Mesothelial cell of epicardium (in vitro differentiated cells): ENCODE results near the gene CASK. TPM values are rescaled to one million over a fixed set of nuclear protein-coding genes. Genes with fewer than 3 reads are reported as not detected.

Experiments
- DNase-seq, 2 experiments: peaks; one replicate each; pipeline ENCODE4 v3.0.0; 2021; ENCODE audit warnings: low spot score in 2 of 2; ENCODE audit not compliant: unreplicated experiment in 2 of 2
- H3K27ac Mint-ChIP-seq: 2 replicates; pipeline ENCODE4 v1.8.0; 2021; ENCODE audit warnings: mixed read lengths
- H3K27me3 Mint-ChIP-seq: 2 replicates; pipeline ENCODE4 v1.8.0; 2021; ENCODE audit warnings: low read depth, mixed read lengths
- H3K36me3 Mint-ChIP-seq: 2 replicates; pipeline ENCODE4 v1.8.0; 2021; ENCODE audit warnings: mixed read lengths
- H3K4me1 Mint-ChIP-seq: 2 replicates; pipeline ENCODE4 v1.8.0; 2021; ENCODE audit warnings: mixed read lengths
- H3K4me3 Mint-ChIP-seq: 2 replicates; pipeline ENCODE4 v1.8.0; 2021; ENCODE audit warnings: mild to moderate bottlenecking, moderate library complexity, mixed read lengths
- H3K9me3 Mint-ChIP-seq: 2 replicates; pipeline ENCODE4 v1.8.0; 2021; ENCODE audit warnings: mixed read lengths
- total RNA-seq: library from RNA; stranded (reverse); gene quantifications from 3 replicates; pipeline ENCODE4 v1.2.1, GENCODE V29; 2021
- TF ChIP-seq, protein P1 (sequence below): fragments of 200-600 bp; sonication (generic); IDR thresholded peaks from one replicate; pipeline ENCODE4 v1.5.0; 2021; ENCODE audit warnings: antibody characterized with exemption; ENCODE audit not compliant: unreplicated experiment

The CASK gene
- total RNA-seq, 1 donor from 2014 or later: 70.3 TPM

DNA sequence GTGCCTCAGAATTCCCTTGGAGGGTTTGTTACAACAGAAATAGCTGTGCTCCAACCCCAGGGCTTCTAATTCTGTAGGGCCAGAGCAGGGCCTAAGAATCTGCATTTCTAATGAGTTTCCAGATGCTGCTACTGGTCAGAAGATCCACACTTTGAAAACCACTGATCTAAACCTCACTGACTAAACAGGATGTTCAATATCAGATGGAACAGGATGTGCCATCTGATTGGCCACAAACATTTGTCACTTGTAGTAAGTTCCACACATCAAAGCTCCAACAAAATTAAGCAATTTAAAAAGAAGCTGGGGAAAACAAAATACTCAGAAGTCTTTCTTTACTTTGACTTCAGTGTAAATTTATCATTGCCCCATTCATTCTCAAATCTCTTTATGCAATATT, 14.3 kb downstream of the CASK start:
- Mint-ChIP-seq H3K4me1 (peaks cover 3% of the 10 kb centered on the region), H3K27me3 (no peaks in the 10 kb centered on the region), H3K4me3 (no peak overlapping the region), H3K9me3 (peaks cover 40% of the 10 kb centered on the region), H3K36me3 (peaks cover 15% of the 10 kb centered on the region), H3K27ac (no peak overlapping the region)
- DNase-seq: no peak
- TF ChIP-seq, protein P1, sequence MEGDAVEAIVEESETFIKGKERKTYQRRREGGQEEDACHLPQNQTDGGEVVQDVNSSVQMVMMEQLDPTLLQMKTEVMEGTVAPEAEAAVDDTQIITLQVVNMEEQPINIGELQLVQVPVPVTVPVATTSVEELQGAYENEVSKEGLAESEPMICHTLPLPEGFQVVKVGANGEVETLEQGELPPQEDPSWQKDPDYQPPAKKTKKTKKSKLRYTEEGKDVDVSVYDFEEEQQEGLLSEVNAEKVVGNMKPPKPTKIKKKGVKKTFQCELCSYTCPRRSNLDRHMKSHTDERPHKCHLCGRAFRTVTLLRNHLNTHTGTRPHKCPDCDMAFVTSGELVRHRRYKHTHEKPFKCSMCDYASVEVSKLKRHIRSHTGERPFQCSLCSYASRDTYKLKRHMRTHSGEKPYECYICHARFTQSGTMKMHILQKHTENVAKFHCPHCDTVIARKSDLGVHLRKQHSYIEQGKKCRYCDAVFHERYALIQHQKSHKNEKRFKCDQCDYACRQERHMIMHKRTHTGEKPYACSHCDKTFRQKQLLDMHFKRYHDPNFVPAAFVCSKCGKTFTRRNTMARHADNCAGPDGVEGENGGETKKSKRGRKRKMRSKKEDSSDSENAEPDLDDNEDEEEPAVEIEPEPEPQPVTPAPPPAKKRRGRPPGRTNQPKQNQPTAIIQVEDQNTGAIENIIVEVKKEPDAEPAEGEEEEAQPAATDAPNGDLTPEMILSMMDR: no peak

DNA sequence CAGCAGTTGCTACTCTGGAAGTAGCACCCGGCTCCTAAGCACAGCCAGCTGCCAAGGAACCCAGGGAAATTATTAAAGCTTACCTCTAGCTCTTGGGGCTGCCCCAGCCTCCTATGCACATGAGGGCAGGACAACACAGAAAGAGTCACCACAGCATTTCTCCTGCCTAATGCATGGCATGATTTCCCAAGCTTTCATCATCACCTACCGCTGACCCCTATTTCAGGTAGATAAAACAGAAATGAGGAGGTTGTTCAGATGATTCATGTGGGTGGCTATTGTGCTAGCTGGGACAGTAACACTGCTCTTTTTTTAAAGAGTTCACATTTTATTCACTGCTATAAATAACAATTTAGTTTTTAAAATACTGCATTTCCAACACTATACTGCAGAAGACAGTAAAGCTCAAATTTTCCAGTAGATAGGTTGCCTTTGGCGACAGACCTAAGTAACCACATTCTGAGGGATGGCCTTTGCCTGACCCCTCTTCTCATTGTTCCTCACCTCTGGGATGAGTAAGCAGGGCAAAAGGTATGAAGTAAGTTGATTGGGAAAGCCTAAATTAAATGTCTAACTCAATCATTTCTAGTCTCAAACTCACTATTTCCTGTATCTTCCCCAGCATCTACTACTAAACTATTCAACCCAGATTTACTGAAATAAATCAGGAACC, 16.7 kb downstream of the CASK start:
- no peak for DNase-seq
- no peaks in the 10 kb centered on the region for H3K4me1 Mint-ChIP-seq
- H3K4me3 Mint-ChIP-seq: no peak overlapping the region
- peaks cover 62% of the 10 kb centered on the region for H3K9me3 Mint-ChIP-seq
- peaks cover 25% of the 10 kb centered on the region for H3K36me3 Mint-ChIP-seq
- no peak overlapping the region for H3K27ac Mint-ChIP-seq
- no peaks in the 10 kb centered on the region for H3K27me3 Mint-ChIP-seq
- TF ChIP-seq, protein P1: no peak

DNA sequence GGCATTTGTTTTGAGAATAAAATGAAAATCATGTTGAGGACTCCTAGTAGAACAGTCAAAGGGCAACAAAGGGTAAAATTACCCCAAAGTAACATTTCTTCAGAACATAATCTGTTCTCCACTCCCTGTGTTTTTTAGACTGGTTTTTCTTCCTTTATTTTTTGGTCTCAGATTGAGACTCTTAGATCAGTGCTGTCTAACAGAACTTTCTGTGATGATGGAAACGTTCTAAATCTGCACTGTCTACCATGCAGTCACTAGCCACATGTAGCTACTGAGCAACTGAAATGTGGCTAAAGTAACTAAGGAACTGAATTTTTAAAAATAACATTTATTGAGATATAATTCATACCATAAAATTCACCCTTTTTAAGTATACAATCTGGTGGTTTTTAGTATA, 19.8 kb downstream of the CASK start:
- Mint-ChIP-seq H3K9me3 (peaks cover 75% of the 10 kb centered on the region), H3K4me1 (no peaks in the 10 kb centered on the region), H3K27me3 (no peaks in the 10 kb centered on the region), H3K27ac (no peak overlapping the region), H3K36me3 (peaks cover 37% of the 10 kb centered on the region), H3K4me3 (no peak overlapping the region)
- TF ChIP-seq, protein P1: no peak
- no peak for DNase-seq

DNA sequence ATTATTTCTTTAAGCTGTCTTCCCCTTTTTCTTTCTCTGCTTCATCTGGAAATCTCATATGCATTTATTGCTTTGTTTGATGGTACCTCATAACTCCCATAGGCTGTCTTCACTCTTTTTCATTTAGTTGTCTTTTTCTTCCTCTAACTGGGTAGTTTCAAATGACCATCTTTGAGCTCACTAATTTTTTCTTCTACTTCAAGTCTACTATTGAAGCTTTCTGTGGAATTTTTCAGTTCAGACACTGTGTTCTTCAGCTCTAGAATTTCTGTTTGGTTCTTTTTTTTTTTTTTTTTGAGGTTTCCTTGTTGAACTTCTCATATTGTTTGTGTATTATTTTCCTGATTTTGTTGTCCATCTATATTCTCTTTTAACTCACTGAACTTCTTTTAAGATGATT, 23.0 kb downstream of the CASK start:
- peaks cover 70% of the 10 kb centered on the region for H3K9me3 Mint-ChIP-seq
- peaks cover 1% of the 10 kb centered on the region for H3K4me1 Mint-ChIP-seq
- H3K27me3 Mint-ChIP-seq: no peaks in the 10 kb centered on the region
- H3K4me3 Mint-ChIP-seq: no peak overlapping the region
- H3K27ac Mint-ChIP-seq: no peak overlapping the region
- TF ChIP-seq, protein P1: no peak
- no peak for DNase-seq
- peaks cover 28% of the 10 kb centered on the region for H3K36me3 Mint-ChIP-seq

DNA sequence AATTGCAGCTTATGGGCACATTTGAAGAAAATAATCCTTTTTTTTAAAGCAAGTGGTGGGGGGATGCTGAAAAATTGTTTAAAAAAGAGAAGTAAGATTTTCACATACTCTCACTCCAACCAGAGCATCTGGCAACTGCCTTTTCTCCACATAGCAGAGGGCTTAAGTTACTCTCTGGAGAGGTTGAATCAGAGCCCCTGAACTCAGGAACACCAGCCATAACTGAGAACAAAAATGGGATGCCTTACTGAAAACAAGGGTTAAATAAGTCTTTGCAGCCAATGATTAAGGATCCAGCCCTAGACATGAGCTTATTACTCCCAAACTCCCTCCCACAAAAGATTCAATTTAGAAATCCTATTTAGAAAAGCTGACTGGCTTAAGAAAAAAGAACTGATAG, 27.5 kb downstream of the CASK start:
- Mint-ChIP-seq H3K4me1 (peaks cover 2% of the 10 kb centered on the region), H3K36me3 (peaks cover 13% of the 10 kb centered on the region), H3K27ac (no peak overlapping the region), H3K4me3 (no peak overlapping the region), H3K27me3 (no peaks in the 10 kb centered on the region), H3K9me3 (peaks cover 52% of the 10 kb centered on the region)
- no peak for DNase-seq
- TF ChIP-seq, protein P1: no peak
